ENCODE results near the gene BACH2. TPM values are rescaled to one million over a fixed set of nuclear protein-coding genes. Genes with fewer than 3 reads are reported as not detected.
"Not testable (repeated sequence)": the region's sequence is repeated elsewhere in the genome, so short reads cannot be mapped to it uniquely, and the experiment has no call there.

The BACH2 gene
- total RNA-seq, result 10 to 100 TPM; 30.3 to 31.1 TPM

GRCh38 chr6:90296341-90297114 lies at the start of gene BACH2:
Gene BACH2 (minus strand): TSS chr6:90296843. CDS start chr6:90008844, 287,999 bp downstream.
- Mint-ChIP-seq H3K9me3 (no peaks in the 10 kb centered on the region), H3K27ac (peak within 1 kb of the TSS; percentile 82), H3K4me1 (peaks cover 27% of the 10 kb centered on the region), H3K4me3 (peak within 1 kb of the TSS; percentile 87), H3K27me3 (peaks cover 44% of the 10 kb centered on the region), H3K36me3 (ENCODE audit: low read depth) (peaks cover 14% of the 10 kb centered on the region)
- ChIA-PET CTCF (interaction anchor here (0.8 to 14.1 kb wide), 13 partner anchors 12 to 1216 kb away, joined by 3 to 281 read pairs (median 6); partner anchors contain the start of gene PNRC1), POLR2A (interaction anchor here (0.6 to 6.2 kb wide), 22 partner anchors 10 to 1215 kb away, joined by 3 to 101 read pairs (median 4); no protein-coding TSS in a partner anchor)
- DNase-seq, result peak; percentile 95

GRCh38 chr6:90343576-90343975 lies 46.9 kb upstream of the BACH2 start:
- no peak overlapping the region for H3K4me3 Mint-ChIP-seq
- no peak for DNase-seq
- CTCF ChIA-PET, result interaction anchor here (1.0 kb wide), 1 partner anchor 129 kb away, joined by 3 read pairs; no protein-coding TSS in a partner anchor
- no peaks in the 10 kb centered on the region for H3K4me1 Mint-ChIP-seq
- POLR2A ChIA-PET, result no interaction called here
- H3K9me3 Mint-ChIP-seq, result no peaks in the 10 kb centered on the region
- H3K27ac Mint-ChIP-seq, result no peak overlapping the region
- peaks cover 21% of the 10 kb centered on the region for H3K27me3 Mint-ChIP-seq
- H3K36me3 Mint-ChIP-seq (ENCODE audit: low read depth), result no peaks in the 10 kb centered on the region

- CTCF ChIA-PET, result interaction anchor here (1.0 to 1.1 kb wide), 2 partner anchors 55 to 398 kb away, joined by 3 read pairs; no protein-coding TSS in a partner anchor
- DNase-seq, result no peak
- no peak overlapping the region for H3K4me3 Mint-ChIP-seq
- peaks cover 5% of the 10 kb centered on the region for H3K27me3 Mint-ChIP-seq
- H3K27ac Mint-ChIP-seq, result no peak overlapping the region
- peaks cover 9% of the 10 kb centered on the region for H3K36me3 Mint-ChIP-seq (ENCODE audit: low read depth)
- peaks cover 14% of the 10 kb centered on the region for H3K9me3 Mint-ChIP-seq
- POLR2A ChIA-PET, result no interaction called here
- H3K4me1 Mint-ChIP-seq, result no peaks in the 10 kb centered on the region
Observed at GRCh38 chr6:90338409-90338808, 41.8 kb upstream of the BACH2 start.

- ChIA-PET POLR2A (no interaction called here), CTCF (no interaction called here)
- Mint-ChIP-seq H3K27me3 (peaks cover 5% of the 10 kb centered on the region), H3K9me3 (peaks cover 21% of the 10 kb centered on the region), H3K27ac (no peak overlapping the region), H3K4me3 (no peak overlapping the region), H3K4me1 (no peaks in the 10 kb centered on the region), H3K36me3 (ENCODE audit: low read depth) (peaks cover 16% of the 10 kb centered on the region)
- DNase-seq, result no peak
Observed at GRCh38 chr6:90336388-90336947, 39.8 kb upstream of the BACH2 start.

GRCh38 chr6:90333928-90334327 lies 37.3 kb upstream of the BACH2 start:
- ChIA-PET POLR2A (no interaction called here), CTCF (no interaction called here)
- no peak overlapping the region for H3K27ac Mint-ChIP-seq
- H3K4me1 Mint-ChIP-seq, result no peaks in the 10 kb centered on the region
- H3K4me3 Mint-ChIP-seq, result no peak overlapping the region
- H3K9me3 Mint-ChIP-seq, result peaks cover 21% of the 10 kb centered on the region
- H3K27me3 Mint-ChIP-seq, result peaks cover 5% of the 10 kb centered on the region
- peaks cover 16% of the 10 kb centered on the region for H3K36me3 Mint-ChIP-seq (ENCODE audit: low read depth)
- DNase-seq, result no peak

GRCh38 chr6:90332978-90333543 lies 36.4 kb upstream of the BACH2 start:
- H3K4me1 Mint-ChIP-seq, POLR2A ChIA-PET, CTCF ChIA-PET, H3K4me3 Mint-ChIP-seq, H3K27me3 Mint-ChIP-seq, H3K27ac Mint-ChIP-seq, DNase-seq: not testable (repeated sequence)
- Mint-ChIP-seq H3K36me3 (ENCODE audit: low read depth) (peaks cover 16% of the 10 kb centered on the region), H3K9me3 (peaks cover 21% of the 10 kb centered on the region)

- ChIA-PET CTCF (no interaction called here), POLR2A (no interaction called here)
- H3K4me1 Mint-ChIP-seq, result no peaks in the 10 kb centered on the region
Observed at GRCh38 chr6:90329386-90330077, 32.9 kb upstream of the BACH2 start.

GRCh38 chr6:90328004-90328403 lies 31.4 kb upstream of the BACH2 start:
- ChIA-PET CTCF (no interaction called here), POLR2A (no interaction called here)
- Mint-ChIP-seq H3K27ac (no peak overlapping the region), H3K4me3 (no peak overlapping the region), H3K27me3 (no peaks in the 10 kb centered on the region), H3K4me1 (no peaks in the 10 kb centered on the region), H3K9me3 (peaks cover 7% of the 10 kb centered on the region), H3K36me3 (ENCODE audit: low read depth) (peaks cover 4% of the 10 kb centered on the region)
- DNase-seq, result no peak

More at GRCh38 chr6:90329386-90330077, 32.9 kb upstream of the BACH2 start:
- H3K36me3 Mint-ChIP-seq (ENCODE audit: low read depth), result peaks cover 11% of the 10 kb centered on the region
- no peak overlapping the region for H3K27ac Mint-ChIP-seq
- DNase-seq, result no peak
- H3K9me3 Mint-ChIP-seq, result peaks cover 11% of the 10 kb centered on the region
- H3K4me3 Mint-ChIP-seq, result no peak overlapping the region
- no peaks in the 10 kb centered on the region for H3K27me3 Mint-ChIP-seq

GRCh38 chr6:90326404-90327057 lies 29.9 kb upstream of the BACH2 start:
- no peak for DNase-seq
- Mint-ChIP-seq H3K9me3 (no peaks in the 10 kb centered on the region), H3K4me3 (no peak overlapping the region), H3K27me3 (no peaks in the 10 kb centered on the region), H3K36me3 (ENCODE audit: low read depth) (no peaks in the 10 kb centered on the region), H3K27ac (no peak overlapping the region), H3K4me1 (no peaks in the 10 kb centered on the region)
- CTCF ChIA-PET, result no interaction called here
- POLR2A ChIA-PET, result no interaction called here

GRCh38 chr6:90323706-90324105 lies 27.1 kb upstream of the BACH2 start:
- POLR2A ChIA-PET, result no interaction called here
- Mint-ChIP-seq H3K9me3 (no peaks in the 10 kb centered on the region), H3K27me3 (no peaks in the 10 kb centered on the region), H3K36me3 (ENCODE audit: low read depth) (no peaks in the 10 kb centered on the region), H3K27ac (no peak overlapping the region), H3K4me3 (no peak overlapping the region), H3K4me1 (peaks cover 10% of the 10 kb centered on the region)
- CTCF ChIA-PET, result no interaction called here
- no peak for DNase-seq

GRCh38 chr6:90322976-90323474 lies 26.4 kb upstream of the BACH2 start:
- no peaks in the 10 kb centered on the region for H3K36me3 Mint-ChIP-seq (ENCODE audit: low read depth)
- H3K27ac Mint-ChIP-seq, result no peak overlapping the region
- no peaks in the 10 kb centered on the region for H3K27me3 Mint-ChIP-seq
- DNase-seq, result no peak
- peaks cover 10% of the 10 kb centered on the region for H3K4me1 Mint-ChIP-seq
- ChIA-PET CTCF (no interaction called here), POLR2A (no interaction called here)
- H3K4me3 Mint-ChIP-seq, result no peak overlapping the region
- no peaks in the 10 kb centered on the region for H3K9me3 Mint-ChIP-seq

- ChIA-PET POLR2A (interaction anchor here (1.3 kb wide), 1 partner anchor 24 kb away, joined by 4 read pairs; no protein-coding TSS in a partner anchor), CTCF (no interaction called here)
- DNase-seq, result no peak
- Mint-ChIP-seq H3K4me1 (peaks cover 10% of the 10 kb centered on the region), H3K27ac (no peak overlapping the region), H3K4me3 (no peak overlapping the region), H3K9me3 (no peaks in the 10 kb centered on the region), H3K27me3 (peaks cover 4% of the 10 kb centered on the region), H3K36me3 (ENCODE audit: low read depth) (no peaks in the 10 kb centered on the region)
Observed at GRCh38 chr6:90319979-90320685, 23.5 kb upstream of the BACH2 start.

Data from activated CD4-positive, alpha-beta memory T cell treated with anti-CD3 and anti-CD28 coated beads, Interleukin-2, amount 10 ng/mL, durations not matched to agents 7 days and 5 days (primary cell).